Astrocyte (in vitro differentiated cells and primary cell): ENCODE measurements around the gene TMA7B. TPM values are rescaled to one million over a fixed set of nuclear protein-coding genes. Genes with fewer than 3 reads are reported as not detected.

Source experiments
- DNase-seq: peaks from one replicate; pipeline ENCODE4 v3.0.0-alpha.2; 2010; ENCODE audit warnings: low read depth
- FAIRE-seq: peaks from 2 replicates; lab custom pipeline; 2011; peaks lifted over from hg19 to GRCh38; lab: Jason Lieb, UNC
- H2AFZ ChIP-seq: 2 replicates; pipeline ENCODE4 v1.6.0; 2012; ENCODE audit warnings: low read depth, low read length, inconsistent platforms
- H3K27ac ChIP-seq: 2 replicates; pipeline ENCODE4 v1.5.1; 2011; ENCODE audit warnings: low read depth, low read length, inconsistent platforms
- H3K27me3 ChIP-seq: 2 replicates; pipeline ENCODE4 v1.6.0; 2011; ENCODE audit warnings: low read length, inconsistent platforms; ENCODE audit not compliant: insufficient read depth
- H3K36me3 ChIP-seq: 2 replicates; pipeline ENCODE4 v1.5.1; 2011; ENCODE audit warnings: low read length, inconsistent platforms; ENCODE audit not compliant: insufficient read depth
- H3K4me1 ChIP-seq: 2 replicates; pipeline ENCODE4 v1.5.1; 2011; ENCODE audit warnings: low read length, inconsistent platforms; ENCODE audit not compliant: insufficient read depth
- H3K4me2 ChIP-seq: 2 replicates; pipeline ENCODE4 v1.6.0; 2012; ENCODE audit warnings: low read length, inconsistent platforms
- H3K4me3 ChIP-seq: 2 replicates; pipeline ENCODE4 v1.5.1; 2011; ENCODE audit warnings: low read depth, mild to moderate bottlenecking, low read length, inconsistent platforms; ENCODE audit not compliant: insufficient read depth
- H3K79me2 ChIP-seq: 2 replicates; pipeline ENCODE4 v1.6.0; 2012; ENCODE audit warnings: mild to moderate bottlenecking, low read length, inconsistent platforms; ENCODE audit not compliant: insufficient read depth
- H3K9ac ChIP-seq: 2 replicates; pipeline ENCODE4 v1.6.0; 2012; ENCODE audit warnings: mild to moderate bottlenecking, low read length, inconsistent platforms
- H3K9me3 ChIP-seq: 2 replicates; pipeline ENCODE4 v1.5.1; 2012; ENCODE audit warnings: low read depth, mild to moderate bottlenecking, low read length, inconsistent platforms; ENCODE audit not compliant: insufficient read depth
- H4K20me1 ChIP-seq: 2 replicates; pipeline ENCODE4 v1.6.0; 2012; ENCODE audit warnings: low read length, inconsistent platforms; ENCODE audit not compliant: insufficient read depth
- H3K27ac Mint-ChIP-seq: one replicate; pipeline ENCODE4 v1.8.0; 2021; ENCODE audit warnings: mild to moderate bottlenecking, mixed read lengths; ENCODE audit not compliant: unreplicated experiment
- H3K27me3 Mint-ChIP-seq: one replicate; pipeline ENCODE4 v1.8.0; 2021; ENCODE audit warnings: low read depth, mixed read lengths; ENCODE audit not compliant: unreplicated experiment
- H3K36me3 Mint-ChIP-seq: one replicate; pipeline ENCODE4 v1.8.0; 2021; ENCODE audit warnings: low read depth, mixed read lengths; ENCODE audit not compliant: unreplicated experiment
- H3K4me1 Mint-ChIP-seq: one replicate; pipeline ENCODE4 v1.8.0; 2021; ENCODE audit warnings: low read depth, mixed read lengths; ENCODE audit not compliant: unreplicated experiment
- H3K4me3 Mint-ChIP-seq: one replicate; pipeline ENCODE4 v1.8.0; 2021; ENCODE audit warnings: mild to moderate bottlenecking, moderate library complexity, mixed read lengths; ENCODE audit not compliant: unreplicated experiment
- H3K9me3 Mint-ChIP-seq: one replicate; pipeline ENCODE4 v1.8.0; 2021; ENCODE audit warnings: mild to moderate bottlenecking, mixed read lengths; ENCODE audit not compliant: unreplicated experiment
- CTCF ChIP-seq: IDR thresholded peaks from 2 replicates; pipeline ENCODE4 v1.5.1; 2011; ENCODE audit warnings: low read depth, mild to moderate bottlenecking, inconsistent platforms, low read length, moderate library complexity; ENCODE audit not compliant: insufficient read depth
- EZH2 ChIP-seq: IDR thresholded peaks from 2 replicates; pipeline ENCODE4 v1.6.1; 2012; ENCODE audit warnings: mild to moderate bottlenecking, low read length, inconsistent platforms; ENCODE audit not compliant: insufficient read depth
- total RNA-seq: library from RNA; stranded (reverse); gene quantifications from 2 replicates; pipeline ENCODE4 v1.2.1, GENCODE V29; 2021

Gene TMA7B
- total RNA-seq, 1 donor from 2014 or later: not detected

GRCh38 chr22:39935612-39936011, 24.6 kb upstream of the TMA7B start:
- Histone ChIP-seq H3K9ac (no peak overlapping the region), H3K36me3 (no peaks in the 10 kb centered on the region), H2AFZ (no peak overlapping the region), H3K4me2 (no peak overlapping the region), H3K9me3 (no peaks in the 10 kb centered on the region), H3K27me3 (peaks cover 48% of the 10 kb centered on the region), H4K20me1 (no peaks in the 10 kb centered on the region), H3K4me3 (no peak overlapping the region), H3K79me2 (no peaks in the 10 kb centered on the region), H3K4me1 (no peaks in the 10 kb centered on the region), H3K27ac (no peak overlapping the region)
- H3K27me3 Mint-ChIP-seq: peaks cover 21% of the 10 kb centered on the region
- H3K4me1 Mint-ChIP-seq: peaks cover 3% of the 10 kb centered on the region
- no peaks in the 10 kb centered on the region for H3K9me3 Mint-ChIP-seq
- no peak for TF ChIP-seq EZH2
- no peak for TF ChIP-seq CTCF
- no peak overlapping the region for H3K27ac Mint-ChIP-seq
- H3K36me3 Mint-ChIP-seq: no peaks in the 10 kb centered on the region
- no peak for DNase-seq
- H3K4me3 Mint-ChIP-seq: no peak overlapping the region
- FAIRE-seq: no peak

- H3K79me2 ChIP-seq: no peaks in the 10 kb centered on the region
- H3K27ac ChIP-seq: no peak overlapping the region
- no peak overlapping the region for H3K4me3 ChIP-seq
- peaks cover 21% of the 10 kb centered on the region for H3K27me3 Mint-ChIP-seq
- H3K27me3 ChIP-seq: peaks cover 39% of the 10 kb centered on the region
- FAIRE-seq (no peak), DNase-seq (no peak)
- peaks cover 10% of the 10 kb centered on the region for H3K4me1 Mint-ChIP-seq
- H3K4me1 ChIP-seq: no peaks in the 10 kb centered on the region
- H2AFZ ChIP-seq: no peak overlapping the region
- no peaks in the 10 kb centered on the region for H4K20me1 ChIP-seq
- H3K36me3 ChIP-seq: no peaks in the 10 kb centered on the region
- H3K9me3 Mint-ChIP-seq: no peaks in the 10 kb centered on the region
- H3K36me3 Mint-ChIP-seq: no peaks in the 10 kb centered on the region
- no peak overlapping the region for H3K4me2 ChIP-seq
- no peak overlapping the region for H3K9ac ChIP-seq
- H3K4me3 Mint-ChIP-seq: no peak overlapping the region
- TF ChIP-seq EZH2 (no peak), CTCF (no peak)
- no peak overlapping the region for H3K27ac Mint-ChIP-seq
- H3K9me3 ChIP-seq: no peaks in the 10 kb centered on the region
These were observed 23.6 kb upstream of the TMA7B start for GRCh38 chr22:39936523-39937145.

- H3K4me3 Mint-ChIP-seq: no peak overlapping the region
- no peak overlapping the region for H3K27ac Mint-ChIP-seq
- H3K27me3 Mint-ChIP-seq: peaks cover 21% of the 10 kb centered on the region
- Histone ChIP-seq H3K27me3 (peaks cover 38% of the 10 kb centered on the region), H3K9me3 (no peaks in the 10 kb centered on the region), H3K4me1 (no peaks in the 10 kb centered on the region), H3K4me3 (no peak overlapping the region), H4K20me1 (no peaks in the 10 kb centered on the region), H2AFZ (no peak overlapping the region), H3K9ac (no peak overlapping the region), H3K4me2 (no peak overlapping the region), H3K36me3 (no peaks in the 10 kb centered on the region), H3K27ac (no peak overlapping the region), H3K79me2 (no peaks in the 10 kb centered on the region)
- no peak for DNase-seq
- H3K4me1 Mint-ChIP-seq: peaks cover 10% of the 10 kb centered on the region
- H3K36me3 Mint-ChIP-seq: no peaks in the 10 kb centered on the region
- no peak for FAIRE-seq
- no peak for TF ChIP-seq EZH2
- no peak for TF ChIP-seq CTCF
- H3K9me3 Mint-ChIP-seq: no peaks in the 10 kb centered on the region
These were observed 22.3 kb upstream of the TMA7B start for GRCh38 chr22:39937906-39938305.
